Stimulated activated CD8-positive, alpha-beta memory T cell treated with anti-CD3 and anti-CD28 coated beads, Interleukin-15, amount 100 ng/mL, for 1 hour (primary cell): ENCODE data around the gene PLEKHM3.
"Not testable (repeated sequence)": the region's sequence is repeated elsewhere in the genome, so short reads cannot be mapped to it uniquely, and the experiment has no call there.

Experiments
- DNase-seq: peaks from one replicate; pipeline ENCODE4 v3.0.0-alpha.2; 2020; ENCODE audit warnings: low read depth

Gene PLEKHM3

DNA sequence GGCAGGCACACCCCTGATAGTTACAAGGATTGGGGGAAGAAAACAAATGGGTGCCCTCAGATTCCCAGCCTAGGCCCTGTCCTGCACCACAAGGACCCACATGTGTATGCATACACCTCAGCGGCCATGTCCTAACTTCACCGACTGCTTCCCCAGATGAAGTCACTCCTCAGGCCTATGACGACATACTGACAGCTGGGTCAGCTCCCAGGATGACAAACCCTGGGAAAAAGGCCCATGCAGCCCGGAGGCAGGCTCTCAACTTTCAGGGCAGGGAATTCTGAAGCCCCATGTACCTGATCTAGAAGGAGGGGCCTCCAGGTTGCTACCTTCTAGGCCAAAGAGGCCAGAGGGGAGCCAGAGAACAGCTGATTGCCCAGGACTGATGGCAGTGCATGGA is 11.0 kb upstream of the PLEKHM3 start:
- DNase-seq, result no peak

DNA sequence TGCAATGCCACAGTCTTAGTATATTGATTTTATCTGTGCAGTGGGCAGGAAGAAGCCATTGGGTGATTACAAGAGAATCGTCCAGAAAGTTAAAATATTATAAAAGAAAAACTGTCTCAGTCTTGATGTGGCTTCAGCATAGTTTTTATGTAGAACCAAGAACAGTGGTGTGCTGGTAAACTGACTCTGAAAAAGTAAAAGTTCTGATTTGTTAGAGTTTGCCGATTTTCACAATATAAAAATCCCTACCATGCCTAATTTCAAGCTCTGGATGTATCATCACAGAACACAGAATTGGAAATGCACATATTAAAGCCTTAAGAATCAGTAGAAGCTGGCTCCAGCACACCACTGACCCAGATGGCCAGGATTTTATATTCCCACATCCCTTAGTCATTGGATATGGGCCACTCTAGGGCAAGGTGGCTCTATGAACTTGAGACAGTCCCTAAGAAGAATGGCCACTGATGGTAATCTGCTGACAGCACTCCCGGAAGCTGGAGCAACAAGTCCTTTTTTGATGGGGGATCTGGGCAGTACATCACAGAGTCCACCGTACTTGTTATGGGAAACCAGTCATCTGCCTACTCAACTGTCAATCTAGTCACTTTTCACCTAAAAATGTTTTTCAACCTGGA is 9.3 kb upstream of the PLEKHM3 start:
- no peak for DNase-seq

DNA sequence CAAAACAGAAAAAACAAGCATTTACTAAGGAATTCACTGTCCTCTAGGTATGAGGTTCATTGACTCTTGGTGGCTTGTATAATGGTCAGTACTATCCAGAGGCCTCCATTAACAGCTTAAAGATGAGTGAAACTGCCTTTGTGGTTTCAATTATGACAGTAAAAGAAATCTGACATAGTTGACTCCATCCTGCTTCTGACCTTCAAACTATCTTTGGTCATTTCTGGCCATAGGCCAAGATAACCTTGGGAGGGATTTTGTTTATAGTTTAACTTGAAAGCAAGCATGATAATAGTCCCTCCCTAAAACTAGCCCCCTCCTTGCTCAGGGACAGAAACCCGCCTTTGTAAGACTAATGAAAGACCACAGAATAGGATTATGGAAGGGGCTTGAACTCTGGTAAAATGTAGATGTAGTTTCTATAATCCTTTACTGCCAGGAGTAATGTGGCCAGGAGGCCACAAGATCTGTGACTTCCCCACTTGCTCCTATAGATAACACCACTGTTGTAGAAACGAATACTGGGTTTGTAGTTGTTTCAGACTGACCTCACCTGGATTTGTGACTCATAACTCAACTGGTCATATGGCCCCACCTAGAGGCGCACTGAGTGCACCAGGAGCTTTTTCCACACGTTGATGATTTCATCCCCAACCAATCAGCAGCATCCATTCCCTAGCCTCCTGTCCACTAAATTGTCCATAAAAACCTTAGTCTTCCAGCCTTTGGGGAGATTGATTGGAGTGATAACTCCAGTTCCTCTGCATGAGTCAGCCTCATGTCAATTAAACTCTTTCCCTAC is 8.6 kb upstream of the PLEKHM3 start:
- no peak for DNase-seq

DNA sequence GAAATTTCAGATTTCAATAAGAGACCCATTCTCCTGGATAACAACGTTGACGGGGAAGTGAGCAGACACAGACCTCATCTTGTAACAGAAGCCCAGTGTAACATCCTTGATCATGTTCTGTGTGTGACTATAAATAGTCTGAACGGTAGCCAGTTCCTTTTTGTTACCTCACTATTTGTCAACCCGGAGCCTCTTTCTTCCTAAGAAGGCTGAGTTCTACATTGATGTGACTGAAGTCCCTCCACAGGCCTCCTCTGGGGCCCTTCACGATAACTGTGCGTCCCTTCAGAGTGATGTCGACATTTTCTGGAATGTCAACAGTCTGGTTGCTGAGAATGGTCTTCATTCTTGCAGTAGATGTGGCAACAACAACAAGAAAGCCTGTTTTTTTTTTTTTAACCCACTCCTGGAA is 6.3 kb upstream of the PLEKHM3 start:
- no peak for DNase-seq

DNA sequence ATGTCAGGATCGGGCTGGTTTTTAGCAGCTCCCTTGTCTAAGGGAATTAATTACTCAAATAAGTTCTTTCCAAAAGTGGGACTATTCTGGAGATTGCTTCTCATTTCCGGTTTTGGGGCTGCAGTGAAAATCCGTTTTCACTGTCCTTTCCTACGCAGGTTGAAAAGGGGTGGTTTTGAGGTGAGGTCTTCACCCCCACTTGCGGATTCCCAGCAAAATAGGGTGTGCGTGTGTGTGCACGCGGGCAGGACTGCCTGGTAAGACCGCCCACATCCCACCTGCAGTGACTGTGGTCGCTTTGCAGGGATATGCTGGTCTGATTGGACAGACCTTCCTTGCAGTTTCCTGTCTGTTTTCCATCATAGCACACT is 472 bp upstream of the PLEKHM3 start:
- DNase-seq, result no peak

DNA sequence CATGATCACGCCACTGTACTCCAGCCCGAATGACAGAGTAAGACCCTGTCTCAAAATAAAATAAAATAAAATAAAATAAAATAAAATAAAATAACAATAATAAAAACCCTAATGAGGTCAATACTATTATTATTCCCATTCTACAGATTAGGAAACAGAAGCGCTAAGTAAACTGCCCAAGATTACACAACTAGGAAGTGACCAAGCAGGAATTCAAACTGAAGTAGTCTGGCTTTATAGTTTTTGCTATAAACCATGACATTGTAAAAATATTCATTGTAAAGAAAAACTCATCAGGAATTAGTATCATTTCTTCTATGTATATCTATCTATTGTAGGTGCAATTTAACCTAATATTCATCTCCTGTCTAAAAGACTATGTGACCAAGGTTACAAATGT is 1.2 kb downstream of the PLEKHM3 start:
- no peak for DNase-seq

DNA sequence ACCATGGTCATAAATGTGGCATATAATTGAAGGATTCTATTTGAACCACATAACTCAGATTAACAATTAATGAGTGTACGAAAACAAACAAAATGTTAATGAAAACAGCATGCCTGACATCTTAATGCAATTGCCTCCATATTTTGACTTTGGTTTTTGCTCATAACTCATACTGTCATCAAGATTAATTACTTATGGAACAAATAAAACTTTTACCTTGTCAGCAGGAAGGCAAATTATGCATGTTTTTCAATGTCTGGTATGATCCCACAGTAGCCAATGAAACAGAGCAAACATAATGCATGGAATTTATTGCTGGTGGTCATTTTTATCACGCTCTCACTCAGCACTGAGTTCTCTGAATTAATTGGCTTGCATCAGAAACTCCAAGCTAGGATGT is 5.1 kb downstream of the PLEKHM3 start:
- DNase-seq, result no peak

DNA sequence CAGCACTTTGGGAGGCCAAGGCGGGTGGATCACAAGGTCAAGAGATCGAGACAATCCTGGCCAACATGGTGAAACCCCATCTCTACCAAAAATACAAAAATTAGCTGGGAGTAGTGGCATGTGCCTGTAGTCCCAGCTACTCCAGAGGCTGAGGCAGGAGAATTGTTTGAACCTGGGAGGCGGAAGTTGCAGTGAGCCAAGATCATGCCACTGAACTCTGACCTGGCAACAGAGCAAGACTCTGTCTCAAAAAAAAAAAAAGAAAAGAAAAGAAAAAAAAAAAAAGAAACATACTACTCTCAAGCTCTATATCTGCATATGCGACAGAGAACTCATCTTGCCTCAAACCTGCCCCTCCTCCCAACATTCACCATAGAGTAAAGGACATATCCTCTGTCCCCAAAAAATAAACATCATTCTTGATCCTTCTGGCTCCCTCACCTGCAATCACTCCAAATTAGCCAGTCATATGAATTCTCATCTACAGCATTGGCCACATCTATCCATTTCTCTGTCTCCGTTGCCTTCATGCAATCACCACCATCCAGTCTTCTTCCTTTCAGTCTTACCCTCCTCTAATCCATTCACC is 7.1 kb downstream of the PLEKHM3 start:
- DNase-seq, result not testable (repeated sequence)

DNA sequence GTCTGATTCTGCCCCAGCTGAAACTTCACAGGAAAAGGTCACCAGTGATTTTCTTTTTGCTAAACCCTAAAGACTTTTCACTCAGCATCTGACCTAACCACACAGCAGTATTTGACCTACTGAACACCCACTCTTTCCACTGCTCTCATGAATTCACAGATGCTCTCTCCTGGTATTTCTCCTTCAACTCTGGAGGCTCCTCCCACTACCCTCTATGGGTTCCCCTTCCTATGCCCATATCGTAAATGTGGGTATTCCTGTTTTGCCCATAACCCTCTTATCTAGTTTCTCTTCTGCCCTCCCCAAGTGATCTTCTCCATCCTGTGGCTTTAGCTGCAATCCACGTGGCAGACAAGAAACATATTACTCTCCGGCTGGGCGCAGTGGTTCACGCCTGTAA is 7.6 kb downstream of the PLEKHM3 start:
- no peak for DNase-seq

DNA sequence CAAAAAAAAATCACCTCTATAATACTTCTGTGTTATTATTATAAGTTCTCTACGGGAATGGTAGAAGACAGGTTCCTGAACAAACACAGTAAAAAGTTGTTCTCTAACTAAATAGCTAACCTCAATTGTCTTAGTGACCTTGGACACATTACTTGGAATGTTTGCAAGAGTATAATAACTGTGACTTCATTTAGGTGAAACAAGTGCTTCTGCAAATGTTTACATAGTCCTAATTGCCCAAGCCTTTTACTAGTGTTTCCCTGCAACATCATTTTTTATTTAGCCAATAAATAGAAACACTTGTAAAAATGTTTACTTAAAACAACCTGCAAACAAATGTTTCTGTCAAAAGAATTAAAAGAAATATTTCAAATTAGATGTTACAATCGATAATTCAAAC is 9.9 kb downstream of the PLEKHM3 start:
- no peak for DNase-seq

DNA sequence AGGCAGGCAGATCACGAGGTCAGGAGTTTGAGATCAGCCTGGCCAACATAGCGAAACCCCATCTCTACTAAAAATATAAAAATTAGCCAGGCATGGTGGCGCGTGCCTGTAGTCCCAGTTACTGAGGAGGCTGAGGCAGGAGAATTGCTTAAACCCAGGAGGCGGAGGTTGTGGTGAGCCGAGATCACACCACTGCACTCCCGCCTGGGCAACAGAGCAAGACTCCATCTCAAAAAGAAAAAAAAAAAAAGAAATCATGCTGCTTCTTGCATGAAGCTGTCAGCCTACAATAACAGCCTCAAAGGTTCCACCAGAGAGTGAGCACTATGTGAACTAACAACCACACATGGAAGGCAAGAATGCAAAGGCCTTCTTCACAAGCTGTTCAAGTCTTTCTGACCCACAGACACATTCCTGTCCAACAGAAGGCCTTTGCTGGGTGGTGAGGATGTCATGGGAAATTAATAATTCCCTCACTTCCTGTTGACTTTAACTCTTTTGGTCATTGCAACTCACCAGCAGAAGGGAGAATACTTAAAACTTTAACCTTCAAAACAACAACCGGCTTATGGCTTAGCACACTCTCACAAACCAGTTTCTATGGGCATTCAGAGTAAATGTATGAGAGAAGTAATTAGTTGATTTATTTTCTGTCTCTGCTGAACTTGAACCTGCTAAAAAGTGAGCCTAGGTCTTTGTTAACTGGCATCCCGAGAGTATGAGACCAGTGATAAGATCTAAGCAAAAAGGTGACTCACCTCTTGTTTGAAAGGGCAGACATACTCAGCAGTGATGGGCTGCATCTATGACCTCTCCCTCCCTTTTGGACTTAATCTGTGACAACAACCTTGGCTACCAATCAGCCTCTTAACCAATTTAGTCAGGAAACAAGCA is 11.8 kb downstream of the PLEKHM3 start:
- DNase-seq, result no peak

DNA sequence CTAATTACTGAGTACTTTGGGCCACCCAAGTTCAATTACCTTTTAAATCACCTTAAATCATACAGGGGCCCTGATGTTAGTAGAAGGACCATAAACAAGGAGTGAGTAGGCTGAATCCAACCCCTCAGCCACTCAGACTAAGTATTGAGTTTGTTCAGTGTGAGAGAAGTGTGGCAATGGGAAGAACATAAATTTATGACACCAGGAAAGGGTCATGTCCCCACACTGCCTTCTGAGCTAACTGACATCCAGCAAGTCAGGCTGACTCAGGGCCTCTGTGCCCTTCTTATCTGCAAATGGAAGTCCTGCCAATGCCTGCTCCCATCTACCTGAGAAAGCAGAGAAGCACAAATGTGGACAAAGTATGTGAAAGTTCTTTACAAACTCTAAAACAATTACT is 12.9 kb downstream of the PLEKHM3 start:
- no peak for DNase-seq

DNA sequence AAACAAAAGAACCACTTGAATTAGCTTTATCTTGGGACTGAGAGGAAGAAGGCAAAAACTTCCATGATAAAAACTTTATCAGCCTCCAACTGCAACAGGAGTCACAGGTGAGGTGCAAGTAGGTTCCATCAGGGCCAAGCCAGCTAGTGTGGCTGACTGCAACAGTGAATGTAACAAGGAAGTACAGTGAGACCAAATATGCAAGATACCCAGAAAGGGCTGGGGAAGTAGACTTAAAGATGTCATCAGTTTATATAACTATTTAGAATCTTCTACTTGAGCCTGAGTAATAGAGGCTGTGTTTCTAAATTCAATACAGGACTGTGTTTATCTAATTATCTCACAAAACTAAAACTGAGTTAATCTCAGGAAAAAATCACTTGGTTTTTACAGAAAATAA is 14.8 kb downstream of the PLEKHM3 start:
- DNase-seq, result no peak

DNA sequence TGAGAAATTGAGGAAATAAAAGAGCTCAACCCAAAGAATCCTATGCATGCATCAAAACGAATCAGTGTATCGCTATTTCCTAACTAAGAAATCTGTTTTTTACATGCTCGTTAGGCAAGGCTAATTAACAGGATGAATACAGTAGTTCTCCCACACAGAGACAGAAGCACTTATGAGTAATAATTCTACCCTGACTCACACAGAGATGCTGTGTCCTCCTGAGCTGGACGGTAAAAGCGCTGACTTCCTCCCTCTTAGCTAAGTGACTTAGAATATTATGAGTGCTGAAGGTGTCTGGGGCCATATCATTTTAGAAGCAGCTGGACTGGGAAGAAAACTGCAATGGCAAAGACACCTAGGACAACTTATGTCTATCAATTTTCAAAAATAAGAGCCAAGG is 18.5 kb downstream of the PLEKHM3 start:
- DNase-seq, result no peak

DNA sequence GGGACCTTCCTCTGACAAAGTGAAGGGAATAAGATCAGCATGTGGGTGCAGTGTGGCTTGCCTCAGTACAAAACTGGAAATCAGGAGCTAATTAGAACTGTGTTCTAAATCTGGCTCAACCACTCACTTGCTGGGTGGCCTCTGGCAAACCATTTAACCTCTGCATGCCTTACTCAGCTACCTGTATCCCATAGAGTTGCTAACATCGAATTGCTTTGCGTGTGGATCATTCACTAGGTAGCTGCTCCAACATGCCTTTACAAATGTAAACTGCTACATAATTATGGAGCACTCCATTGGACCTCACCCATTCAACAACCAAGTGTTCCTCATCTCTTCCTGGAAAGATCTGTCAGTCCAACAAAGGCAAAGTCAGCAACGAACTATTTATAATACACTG is 19.0 kb downstream of the PLEKHM3 start:
- DNase-seq, result no peak

DNA sequence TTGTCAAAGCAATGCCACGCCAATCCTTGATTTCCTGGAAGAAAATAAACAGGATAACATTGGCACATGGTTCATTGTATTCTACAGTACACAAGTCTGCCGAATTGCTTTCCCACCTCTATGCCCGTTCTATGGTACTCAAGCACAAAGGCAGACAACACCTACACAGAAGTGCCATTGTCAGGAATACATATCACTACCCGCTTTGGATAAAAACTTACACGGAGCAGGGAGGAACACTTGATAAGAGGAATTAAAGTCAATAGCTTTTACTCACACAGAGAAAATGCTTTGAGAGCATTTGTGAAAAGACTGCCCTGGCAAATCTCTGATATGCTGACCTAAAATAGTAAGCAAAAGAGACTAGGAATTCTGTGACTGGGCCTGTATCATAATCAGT is 23.4 kb downstream of the PLEKHM3 start:
- no peak for DNase-seq

DNA sequence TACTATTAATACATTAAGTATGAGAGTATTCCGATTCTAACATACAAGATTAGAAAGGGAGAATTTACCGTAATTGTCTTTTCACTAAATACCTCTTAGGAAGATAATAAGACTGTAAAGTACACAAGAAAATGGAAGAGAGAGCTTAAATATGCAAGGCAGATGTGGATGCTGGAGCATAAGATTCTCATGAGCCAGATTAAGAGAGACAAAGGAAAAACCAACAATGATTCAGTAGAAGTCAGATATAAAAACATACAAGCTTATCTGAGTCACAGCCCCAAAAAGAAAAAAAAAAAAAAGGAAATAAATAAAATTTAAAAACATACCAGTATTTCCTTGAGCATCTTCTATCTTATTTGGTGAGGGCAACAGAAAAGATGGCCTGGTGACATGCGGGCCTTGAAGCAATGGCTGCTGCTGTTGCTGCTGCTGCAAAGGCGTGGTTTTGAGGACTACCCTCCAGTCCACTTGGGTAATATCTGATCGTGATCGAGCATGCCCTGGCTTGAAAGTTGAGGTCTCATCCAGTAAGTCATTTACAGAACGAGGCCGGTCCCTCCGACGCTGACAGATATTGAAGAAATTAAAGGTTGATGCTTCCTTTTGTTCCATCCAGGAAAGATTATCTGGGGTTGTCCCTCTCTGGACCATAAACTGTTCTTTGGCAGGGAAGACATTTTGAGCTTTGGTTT is 24.5 kb downstream of the PLEKHM3 start:
- DNase-seq, result no peak

DNA sequence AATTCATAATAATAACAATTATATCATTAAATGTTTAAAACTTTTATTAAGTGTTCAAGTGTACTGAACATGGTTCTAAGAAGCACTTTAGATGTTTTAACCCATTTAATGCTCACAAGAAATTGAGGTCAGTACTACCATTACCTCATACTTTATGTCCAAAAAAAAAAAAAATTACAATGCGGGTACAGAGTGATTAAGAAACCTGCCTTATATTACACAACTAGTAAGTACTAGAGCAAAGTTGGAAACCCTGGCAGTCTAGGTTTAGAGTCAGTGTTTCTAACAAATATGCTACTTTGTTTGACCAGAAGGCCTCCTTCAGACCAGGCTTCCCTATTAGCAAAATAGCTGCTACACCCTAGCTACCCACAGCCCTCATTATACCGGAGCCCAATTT is 28.5 kb downstream of the PLEKHM3 start:
- no peak for DNase-seq

DNA sequence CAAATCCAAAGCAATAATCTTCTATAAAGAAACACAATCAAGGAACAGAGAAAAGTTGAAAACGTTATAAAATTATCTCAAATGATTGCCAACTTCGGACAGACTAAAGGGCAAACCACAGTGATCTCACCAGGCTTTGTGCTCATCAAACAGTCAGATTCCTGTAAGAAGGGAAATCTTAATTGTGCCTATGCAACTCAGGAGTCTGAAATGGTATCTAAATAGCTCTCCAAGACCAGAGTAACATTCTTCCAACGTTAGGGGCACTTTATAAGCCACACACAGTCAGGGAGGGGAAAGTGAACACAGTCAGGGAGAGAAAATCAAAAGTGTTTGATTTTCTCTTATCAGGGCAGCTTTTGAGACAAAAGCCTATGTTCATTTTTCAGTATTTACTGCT is 29.4 kb downstream of the PLEKHM3 start:
- no peak for DNase-seq

DNA sequence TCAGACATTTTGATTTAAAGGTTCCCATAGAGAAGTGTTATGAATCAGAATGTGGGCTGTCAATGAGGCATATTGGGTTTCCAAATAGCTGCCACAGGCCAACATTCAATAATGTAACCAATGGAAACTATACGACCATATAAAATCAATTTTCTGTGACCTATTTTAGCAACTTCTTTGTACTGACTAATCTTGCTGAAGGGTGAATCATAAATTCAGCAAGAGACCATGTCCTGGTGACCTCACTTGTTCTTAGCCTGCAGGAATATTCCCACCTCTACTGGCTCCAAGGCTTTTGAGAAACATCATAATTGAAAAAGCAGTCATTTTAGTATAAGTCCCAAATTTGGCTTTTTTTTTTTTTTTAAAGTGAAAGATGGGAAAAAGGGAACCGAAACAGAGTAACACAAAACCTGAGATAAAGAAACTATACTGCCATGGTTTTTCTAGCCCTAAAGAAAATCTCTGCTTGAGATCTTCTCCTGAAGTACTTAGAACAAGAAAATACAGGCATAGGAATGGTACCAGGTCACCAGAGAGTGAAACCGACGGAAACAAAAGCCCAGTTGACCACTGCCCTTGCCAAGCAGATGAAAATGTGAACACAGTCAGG is 32.1 kb downstream of the PLEKHM3 start:
- DNase-seq, result no peak

DNA sequence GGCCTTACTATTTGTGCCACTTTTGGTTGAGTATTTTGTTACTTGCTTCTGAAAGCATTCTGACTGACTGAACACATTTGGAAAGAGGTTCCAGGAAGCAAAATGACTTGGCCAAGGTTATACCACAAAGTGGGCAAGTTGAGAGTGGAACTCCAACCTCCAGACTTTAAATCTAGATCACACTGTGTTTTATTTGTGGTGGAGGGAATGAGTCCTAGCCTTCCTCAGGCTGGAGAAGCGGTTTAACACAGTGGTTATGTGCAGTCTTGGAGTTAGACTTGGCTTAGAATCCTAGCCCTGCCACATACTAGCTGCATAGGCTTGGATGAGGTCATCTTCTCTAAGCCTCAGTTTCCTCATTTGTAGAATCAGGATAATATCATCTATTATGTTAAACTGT is 33.4 kb downstream of the PLEKHM3 start:
- DNase-seq, result no peak

DNA sequence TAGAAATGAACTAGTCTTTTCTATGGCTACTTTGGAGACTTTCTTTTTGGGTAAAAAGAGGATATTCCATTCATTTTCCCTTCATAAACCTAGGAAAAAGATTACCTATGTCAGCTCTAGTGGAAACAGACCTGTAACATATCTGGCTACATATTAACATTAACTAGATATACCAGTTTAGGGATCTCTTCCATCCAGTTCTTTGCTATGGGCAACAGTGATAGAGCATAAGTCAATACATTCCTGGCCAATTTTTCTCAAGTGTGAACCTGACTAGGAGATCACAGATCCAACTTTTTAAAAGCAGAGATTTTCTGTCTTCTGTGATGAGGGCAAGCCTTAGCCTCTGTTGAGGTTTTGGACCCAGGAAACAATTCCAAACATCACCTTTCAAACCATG is 34.5 kb downstream of the PLEKHM3 start:
- DNase-seq, result no peak
